GDM1 (cell line): Measurements from ENCODE around the gene GLP2R.

Experiments used
- DNase-seq: peaks from one replicate; lab custom pipeline; 2025; lab: John Stamatoyannopoulos, UW

The GLP2R gene

GRCh38 chr17:9813166-9813565 is 12.6 kb upstream of the GLP2R start:
- no peak for DNase-seq

GRCh38 chr17:9814337-9814945 is 11.3 kb upstream of the GLP2R start:
- no peak for DNase-seq

GRCh38 chr17:9816472-9816871 is 9.3 kb upstream of the GLP2R start:
- no peak for DNase-seq

- DNase-seq: no peak
Observed at GRCh38 chr17:9817086-9817485, 8.6 kb upstream of the GLP2R start.

GRCh38 chr17:9818760-9819159 is 7.0 kb upstream of the GLP2R start:
- no peak for DNase-seq

- DNase-seq: no peak
Observed at GRCh38 chr17:9820448-9820847, 5.3 kb upstream of the GLP2R start.

GRCh38 chr17:9821921-9822320 is 3.8 kb upstream of the GLP2R start, which contains the start of gene GSG1L2:
Gene GSG1L2, minus strand, starts transcription at chr17:9822079. Its CDS starts 8 bp downstream, at chr17:9822071.
- no peak for DNase-seq

GRCh38 chr17:9824094-9824493 is 1.6 kb upstream of the GLP2R start:
- no peak for DNase-seq

GRCh38 chr17:9824797-9825338 is 856 bp upstream of the GLP2R start:
- DNase-seq: no peak

- DNase-seq: no peak
Observed at GRCh38 chr17:9828296-9829295, 2.9 kb downstream of the GLP2R start.

GRCh38 chr17:9829343-9829742 is 3.6 kb downstream of the GLP2R start:
- DNase-seq: no peak

GRCh38 chr17:9830711-9831110 is 5.0 kb downstream of the GLP2R start:
- no peak for DNase-seq

- DNase-seq: no peak
Observed at GRCh38 chr17:9833922-9834321, 8.2 kb downstream of the GLP2R start.

GRCh38 chr17:9837551-9838471 is 12.1 kb downstream of the GLP2R start:
- DNase-seq: no peak

- no peak for DNase-seq
Observed at GRCh38 chr17:9839433-9839832, 13.7 kb downstream of the GLP2R start.

- DNase-seq: no peak
Observed at GRCh38 chr17:9842057-9842758, 16.5 kb downstream of the GLP2R start.

- DNase-seq: no peak
Observed at GRCh38 chr17:9843152-9844010, 17.7 kb downstream of the GLP2R start.

GRCh38 chr17:9844153-9844552 is 18.4 kb downstream of the GLP2R start:
- no peak for DNase-seq

GRCh38 chr17:9845306-9845705 is 19.6 kb downstream of the GLP2R start:
- no peak for DNase-seq

GRCh38 chr17:9850151-9850550 is 24.4 kb downstream of the GLP2R start:
- no peak for DNase-seq
